HUES6 (cell line): ENCODE measurements around the gene SUPT6H.
"Not testable (repeated sequence)": the region's sequence is repeated elsewhere in the genome, so short reads cannot be mapped to it uniquely, and the experiment has no call there.

Experiments
- H3K27ac ChIP-seq: 2 replicates; pipeline ENCODE4 v1.7.0; 2013; ENCODE audit warnings: low read depth, mild to moderate bottlenecking, low read length, inconsistent platforms
- H3K27me3 ChIP-seq: 2 replicates; pipeline ENCODE4 v1.6.1; 2013; ENCODE audit warnings: low read length; ENCODE audit not compliant: control insufficient read depth, insufficient read depth
- H3K36me3 ChIP-seq: 2 replicates; pipeline ENCODE4 v1.6.1; 2013; ENCODE audit warnings: low read length; ENCODE audit not compliant: control insufficient read depth, insufficient read depth
- H3K4me1 ChIP-seq: 2 replicates; pipeline ENCODE4 v1.6.1; 2013; ENCODE audit warnings: low read length; ENCODE audit not compliant: control insufficient read depth, insufficient read depth
- H3K4me3 ChIP-seq: 2 replicates; pipeline ENCODE4 v1.5.1; 2013; ENCODE audit warnings: low read depth, low read length
- H3K9ac ChIP-seq: one replicate; pipeline ENCODE4 v1.6.1; 2013; ENCODE audit warnings: mild to moderate bottlenecking, low read length
- H3K9me3 ChIP-seq: 2 replicates; pipeline ENCODE4 v1.6.1; 2013; ENCODE audit warnings: low read depth, low read length; ENCODE audit not compliant: control insufficient read depth, insufficient read depth

Gene SUPT6H

DNA sequence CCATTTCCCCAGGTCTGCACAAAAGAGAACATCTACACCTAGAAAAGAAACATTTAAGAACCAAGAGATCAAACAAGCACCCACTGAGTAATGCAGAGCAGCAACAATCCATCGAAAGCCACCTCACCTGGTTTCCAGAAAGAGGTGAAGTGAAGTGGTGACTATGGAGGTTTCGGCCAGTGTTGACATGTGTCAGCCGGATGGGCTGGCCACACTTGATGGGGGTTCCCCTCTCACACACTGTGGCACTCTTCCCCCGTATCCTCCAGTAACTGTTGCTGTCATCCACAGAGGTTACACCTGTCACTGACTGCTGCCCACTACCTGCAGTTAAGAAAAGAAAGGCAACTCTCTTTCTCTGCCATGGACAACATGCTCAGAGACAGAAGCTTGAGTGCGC, 6.8 kb upstream of the SUPT6H start:
- peaks cover 58% of the 10 kb centered on the region for H3K36me3 ChIP-seq
- H3K4me3 ChIP-seq: no peak overlapping the region
- no peak overlapping the region for H3K9ac ChIP-seq
- peaks cover 23% of the 10 kb centered on the region for H3K9me3 ChIP-seq
- H3K27ac ChIP-seq: no peak overlapping the region
- no peaks in the 10 kb centered on the region for H3K27me3 ChIP-seq
- no peaks in the 10 kb centered on the region for H3K4me1 ChIP-seq

DNA sequence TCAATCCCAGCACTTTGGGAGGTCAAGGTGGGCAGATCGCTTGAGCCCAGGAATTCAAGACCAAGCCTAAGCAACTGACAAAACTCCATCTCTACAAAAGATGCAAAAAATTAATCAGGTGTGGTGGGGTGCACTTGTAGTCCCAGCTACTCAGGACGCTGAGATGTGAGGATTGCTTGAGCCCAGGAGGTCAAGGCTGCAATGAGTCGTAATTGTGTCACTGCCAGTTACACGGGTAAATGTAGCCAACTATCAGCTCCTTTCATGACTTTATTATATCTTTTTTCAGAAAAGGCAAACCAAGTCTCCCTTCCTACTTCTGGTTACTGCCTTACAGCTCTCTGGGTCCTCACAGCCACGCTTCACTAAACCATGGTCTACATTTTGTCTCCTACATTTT, 4.2 kb upstream of the SUPT6H start:
- H3K27me3 ChIP-seq: no peaks in the 10 kb centered on the region
- no peak overlapping the region for H3K27ac ChIP-seq
- H3K9me3 ChIP-seq: peaks cover 29% of the 10 kb centered on the region
- peaks cover 50% of the 10 kb centered on the region for H3K36me3 ChIP-seq
- H3K9ac ChIP-seq: no peak overlapping the region
- peaks cover 1% of the 10 kb centered on the region; the same call in 1 of the 2 replicates for H3K4me1 ChIP-seq
- H3K4me3 ChIP-seq: no peak overlapping the region; the same call in 1 of the 2 replicates

DNA sequence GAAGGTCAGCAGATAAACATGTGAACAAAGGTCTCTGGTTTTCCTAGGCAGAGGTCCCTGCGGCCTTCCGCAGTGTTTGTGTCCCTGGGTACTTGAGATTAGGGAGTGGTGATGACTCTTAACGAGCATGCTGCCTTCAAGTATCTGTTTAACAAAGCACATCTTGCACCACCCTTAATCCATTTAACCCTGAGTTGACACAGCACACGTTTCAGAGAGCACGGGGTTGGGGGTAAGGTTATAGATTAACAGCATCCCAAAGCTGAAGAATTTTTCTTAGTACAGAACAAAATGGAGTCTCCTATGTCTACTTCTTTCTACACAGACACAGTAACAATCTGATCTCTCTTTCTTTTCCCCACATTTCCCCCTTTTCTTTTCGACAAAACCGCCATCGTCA, 3.7 kb upstream of the SUPT6H start:
- H3K4me3 ChIP-seq, H3K27me3 ChIP-seq, H3K9ac ChIP-seq, H3K4me1 ChIP-seq, H3K27ac ChIP-seq: not testable (repeated sequence)
- Histone ChIP-seq H3K36me3 (peaks cover 45% of the 10 kb centered on the region), H3K9me3 (peaks cover 29% of the 10 kb centered on the region)

DNA sequence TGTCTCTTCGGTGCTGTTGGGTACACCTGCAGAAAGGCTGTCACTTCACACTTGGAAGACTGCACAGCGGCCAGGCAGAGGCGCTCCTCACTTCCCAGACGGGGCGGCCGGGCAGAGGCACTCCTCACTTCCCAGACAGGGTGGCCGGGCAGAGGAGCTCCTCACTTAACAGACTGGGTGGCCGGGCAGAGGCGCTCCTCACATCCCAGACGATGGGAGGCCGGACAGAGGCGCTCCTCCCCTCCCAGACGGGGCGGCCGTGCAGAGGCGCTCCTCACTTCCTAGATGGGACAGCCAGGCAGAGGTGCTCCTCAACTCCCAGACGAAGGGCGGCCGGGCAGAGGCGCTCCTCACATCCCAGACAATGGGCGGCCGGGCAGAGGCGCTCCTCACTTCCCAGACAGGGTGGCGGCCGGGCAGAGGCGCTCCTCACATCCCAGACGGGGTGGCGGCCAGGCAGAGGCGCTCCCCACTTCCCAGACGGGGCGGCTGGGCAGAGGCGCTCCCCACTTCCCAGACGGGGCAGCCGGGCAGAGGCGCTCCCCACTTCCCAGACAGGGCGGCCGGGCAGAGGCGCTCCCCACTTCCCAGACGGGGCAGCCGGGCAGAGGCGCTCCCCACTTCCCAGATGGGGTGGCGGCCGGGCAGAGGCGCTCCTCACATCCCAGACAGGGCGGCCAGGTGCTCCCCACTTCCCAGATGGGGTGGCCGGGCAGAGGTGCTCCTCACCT, 3.1 kb upstream of the SUPT6H start:
- H3K4me1 ChIP-seq, H3K4me3 ChIP-seq, H3K27me3 ChIP-seq, H3K9ac ChIP-seq, H3K27ac ChIP-seq: not testable (repeated sequence)
- H3K36me3 ChIP-seq: peaks cover 40% of the 10 kb centered on the region
- H3K9me3 ChIP-seq: peaks cover 29% of the 10 kb centered on the region

DNA sequence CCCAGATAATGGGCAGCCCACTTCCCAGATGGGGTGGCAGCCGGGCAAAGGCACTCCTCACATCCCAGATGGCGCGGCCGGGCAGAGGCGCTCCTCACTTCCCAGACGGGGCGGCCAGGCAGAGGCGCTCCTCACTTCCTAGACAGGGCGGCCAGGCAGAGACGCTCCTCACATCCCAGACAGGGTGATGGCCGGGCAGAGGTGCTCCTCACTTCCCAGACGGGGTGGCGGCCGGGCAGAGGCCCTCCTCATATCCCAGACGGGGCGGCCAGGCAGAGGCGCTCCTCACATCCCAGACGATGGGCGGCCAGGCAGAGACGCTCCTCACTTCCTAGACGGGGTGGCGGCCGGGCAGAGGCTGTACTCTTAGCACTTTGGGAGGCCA, 2.5 kb upstream of the SUPT6H start:
- peaks cover 37% of the 10 kb centered on the region for H3K36me3 ChIP-seq
- not testable (repeated sequence) for H3K27me3 ChIP-seq, H3K27ac ChIP-seq, H3K9ac ChIP-seq, H3K4me1 ChIP-seq, H3K4me3 ChIP-seq
- peaks cover 29% of the 10 kb centered on the region for H3K9me3 ChIP-seq

DNA sequence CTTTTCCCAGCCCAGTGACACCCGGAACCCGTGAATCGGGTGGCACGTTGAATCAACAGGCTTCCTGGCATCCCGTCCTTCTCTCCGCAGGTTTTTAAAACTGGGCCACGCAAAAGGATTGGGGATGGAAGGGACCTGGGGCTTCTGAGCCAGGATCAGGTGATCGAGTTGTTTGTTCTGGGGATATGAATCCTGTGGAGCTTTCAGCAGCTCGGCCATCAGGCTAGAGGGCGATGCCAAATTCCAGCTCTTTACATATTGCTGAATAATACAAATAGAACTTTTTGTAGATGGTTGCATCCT, 473 bp downstream of the SUPT6H start:
- peaks cover 46% of the 10 kb centered on the region for H3K36me3 ChIP-seq
- peak overlapping the region; percentile 95 for H3K9ac ChIP-seq
- no peaks in the 10 kb centered on the region for H3K27me3 ChIP-seq
- H3K4me1 ChIP-seq: peaks cover 5% of the 10 kb centered on the region; the same call in 1 of the 2 replicates
- peaks cover 21% of the 10 kb centered on the region for H3K9me3 ChIP-seq
- H3K27ac ChIP-seq: peak overlapping the region; percentile 88
- peak overlapping the region; percentile 98 for H3K4me3 ChIP-seq

DNA sequence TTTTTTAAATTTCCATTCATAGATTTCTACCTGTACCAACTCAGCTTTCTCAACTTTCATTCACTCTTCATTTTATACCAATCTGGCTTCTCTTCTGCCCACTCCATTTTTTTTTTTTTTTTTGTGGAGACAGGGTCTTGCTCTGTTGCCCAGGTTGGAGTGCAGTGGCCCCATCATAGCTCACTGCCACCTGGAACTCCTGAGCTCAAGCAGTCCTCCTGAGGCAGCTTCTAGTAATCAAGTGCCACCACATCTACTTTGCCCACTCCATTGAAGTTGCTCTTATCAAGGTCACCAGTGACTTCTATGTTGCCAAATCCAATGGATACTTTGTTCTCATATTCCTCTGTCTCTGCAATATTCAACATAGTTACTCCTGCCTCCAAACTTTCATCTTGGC, 1.7 kb downstream of the SUPT6H start:
- Histone ChIP-seq H3K4me1 (peaks cover 5% of the 10 kb centered on the region; the same call in 1 of the 2 replicates), H3K27me3 (no peaks in the 10 kb centered on the region), H3K36me3 (peaks cover 48% of the 10 kb centered on the region), H3K9ac (no peak overlapping the region), H3K27ac (no peak overlapping the region), H3K9me3 (peaks cover 12% of the 10 kb centered on the region), H3K4me3 (no peak overlapping the region)

DNA sequence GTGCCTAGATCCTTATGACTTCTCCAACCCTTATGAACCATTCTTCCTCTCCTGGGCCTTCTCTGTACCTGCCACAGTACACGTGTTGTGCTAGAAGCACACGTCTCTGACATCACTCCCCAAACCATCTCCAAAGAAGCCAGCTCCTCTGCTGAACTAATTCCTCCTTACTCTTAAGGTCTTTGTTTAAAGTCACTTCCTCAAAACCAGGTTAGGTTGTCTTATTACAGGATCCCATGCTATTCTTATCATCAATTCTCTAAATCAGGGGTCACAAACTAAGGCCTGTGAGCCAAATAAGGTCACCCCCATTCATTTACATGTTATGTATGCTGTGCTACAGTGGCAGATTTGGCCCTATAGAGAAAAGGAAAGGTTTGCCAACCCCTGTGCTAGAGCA, 4.0 kb downstream of the SUPT6H start:
- H3K4me1 ChIP-seq: peaks cover 5% of the 10 kb centered on the region; the same call in 1 of the 2 replicates
- no peak overlapping the region for H3K4me3 ChIP-seq
- no peaks in the 10 kb centered on the region for H3K9me3 ChIP-seq
- H3K9ac ChIP-seq: no peak overlapping the region
- peaks cover 45% of the 10 kb centered on the region for H3K36me3 ChIP-seq
- H3K27me3 ChIP-seq: no peaks in the 10 kb centered on the region
- H3K27ac ChIP-seq: no peak overlapping the region

DNA sequence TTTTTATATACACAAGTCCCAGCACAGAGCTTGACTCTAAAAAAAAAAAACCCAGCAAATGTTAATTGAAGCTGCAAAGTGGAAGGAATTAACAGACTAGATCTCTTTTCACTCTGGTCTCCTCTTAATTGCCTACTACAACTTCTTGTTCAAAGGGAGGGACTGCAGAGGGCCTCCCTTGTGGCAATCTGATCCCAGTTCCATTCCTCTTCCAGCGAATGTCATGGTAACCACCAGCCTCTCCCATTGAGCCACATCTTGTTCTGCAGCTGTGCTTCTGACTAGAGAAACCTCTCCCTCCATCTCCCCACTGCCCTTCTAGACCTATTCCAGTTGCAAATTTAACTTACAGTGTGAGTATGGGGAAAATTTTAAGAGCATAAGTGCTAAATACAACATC, 5.9 kb downstream of the SUPT6H start:
- Histone ChIP-seq H3K27ac (no peak overlapping the region), H3K9ac (no peak overlapping the region), H3K9me3 (no peaks in the 10 kb centered on the region), H3K4me1 (peaks cover 3% of the 10 kb centered on the region; the same call in 1 of the 2 replicates), H3K36me3 (peaks cover 63% of the 10 kb centered on the region), H3K4me3 (no peak overlapping the region), H3K27me3 (no peaks in the 10 kb centered on the region)

DNA sequence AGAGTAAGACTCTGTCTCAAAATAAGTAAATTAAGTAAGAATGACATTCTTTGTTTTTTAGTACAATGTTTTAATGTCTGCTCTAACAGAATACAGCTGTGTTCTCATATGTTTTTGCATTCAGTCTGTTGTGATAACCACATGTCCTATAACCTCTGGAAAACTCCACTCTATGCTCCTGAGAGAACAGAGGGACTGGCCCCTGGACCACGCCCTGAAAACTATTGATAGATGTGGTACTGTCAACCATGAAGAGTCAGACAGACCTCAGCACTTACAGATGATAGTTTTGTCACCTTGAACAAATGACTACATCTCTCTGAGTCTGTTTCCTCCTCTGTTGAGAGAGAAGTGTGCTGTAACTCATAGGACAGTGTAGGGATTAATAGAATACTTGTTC, 7.9 kb downstream of the SUPT6H start:
- H3K9me3 ChIP-seq: no peaks in the 10 kb centered on the region
- no peaks in the 10 kb centered on the region for H3K27me3 ChIP-seq
- H3K4me1 ChIP-seq: no peaks in the 10 kb centered on the region
- H3K4me3 ChIP-seq: no peak overlapping the region
- H3K9ac ChIP-seq: no peak overlapping the region
- no peak overlapping the region for H3K27ac ChIP-seq
- H3K36me3 ChIP-seq: peaks cover 78% of the 10 kb centered on the region

DNA sequence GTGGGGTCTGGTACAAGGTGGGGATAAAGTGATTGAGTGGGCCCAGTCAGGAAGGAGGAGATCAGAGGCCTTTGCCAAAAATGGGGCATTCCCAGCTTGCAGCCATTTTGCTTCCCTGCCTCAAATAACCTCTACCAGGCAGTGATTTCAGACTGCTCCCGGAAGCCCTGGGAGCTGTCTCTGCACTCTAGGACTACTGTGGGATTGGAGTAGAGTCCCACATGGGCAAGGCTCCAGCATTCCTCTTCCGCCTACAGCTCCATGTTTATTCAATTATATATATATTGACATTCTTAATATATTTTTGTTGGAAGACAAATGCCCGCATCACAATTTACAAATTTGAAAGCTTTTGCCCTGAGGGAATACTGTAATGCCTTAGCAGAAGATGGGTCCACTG, 13.5 kb downstream of the SUPT6H start:
- Histone ChIP-seq H3K27ac (no peak overlapping the region), H3K36me3 (peaks cover 96% of the 10 kb centered on the region), H3K9me3 (no peaks in the 10 kb centered on the region), H3K9ac (no peak overlapping the region), H3K27me3 (no peaks in the 10 kb centered on the region), H3K4me3 (no peak overlapping the region), H3K4me1 (no peaks in the 10 kb centered on the region)

DNA sequence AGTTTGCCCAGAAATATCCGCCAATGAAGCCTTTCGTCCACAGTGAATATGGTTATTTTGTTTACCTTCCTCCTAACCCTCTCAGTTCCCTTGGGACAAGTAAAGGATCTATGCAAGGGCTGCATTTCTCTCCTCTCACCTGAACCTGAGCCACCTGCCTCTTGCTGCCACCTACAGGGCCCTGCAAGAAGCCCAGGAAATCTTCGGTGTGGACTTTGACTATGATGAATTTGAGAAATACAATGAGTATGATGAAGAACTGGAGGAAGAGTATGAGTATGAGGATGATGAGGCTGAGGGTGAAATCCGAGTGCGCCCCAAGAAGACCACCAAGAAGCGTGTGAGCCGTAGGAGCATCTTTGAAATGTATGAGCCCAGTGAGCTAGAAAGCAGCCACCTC, 14.0 kb downstream of the SUPT6H start:
- Histone ChIP-seq H3K9me3 (no peaks in the 10 kb centered on the region), H3K4me3 (no peak overlapping the region), H3K27ac (no peak overlapping the region), H3K9ac (no peak overlapping the region), H3K27me3 (no peaks in the 10 kb centered on the region), H3K36me3 (peaks cover 97% of the 10 kb centered on the region), H3K4me1 (no peaks in the 10 kb centered on the region)
